ENCODE results near the gene CC2D1A.

DNA sequence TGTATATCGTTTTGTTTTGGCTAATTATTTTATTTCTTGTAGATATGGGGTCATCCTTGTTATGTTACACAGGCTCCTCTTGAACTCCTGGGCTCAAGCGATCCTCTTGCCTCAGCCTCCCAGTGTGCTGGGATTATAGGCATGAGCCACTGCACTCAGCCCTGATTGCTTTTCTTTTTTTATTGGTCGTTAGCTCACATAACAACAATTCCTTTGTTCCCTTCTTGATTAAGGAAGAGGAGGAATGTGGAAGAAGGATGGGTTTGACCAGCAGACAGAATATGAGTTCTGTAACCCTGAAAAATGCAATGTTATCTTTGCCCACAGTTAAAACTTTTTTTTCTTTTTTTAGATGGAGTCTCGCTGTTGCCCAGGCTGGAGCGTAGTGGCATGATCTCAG, 11.4 kb upstream of the CC2D1A start:
- TF ChIP-seq, protein P1, sequence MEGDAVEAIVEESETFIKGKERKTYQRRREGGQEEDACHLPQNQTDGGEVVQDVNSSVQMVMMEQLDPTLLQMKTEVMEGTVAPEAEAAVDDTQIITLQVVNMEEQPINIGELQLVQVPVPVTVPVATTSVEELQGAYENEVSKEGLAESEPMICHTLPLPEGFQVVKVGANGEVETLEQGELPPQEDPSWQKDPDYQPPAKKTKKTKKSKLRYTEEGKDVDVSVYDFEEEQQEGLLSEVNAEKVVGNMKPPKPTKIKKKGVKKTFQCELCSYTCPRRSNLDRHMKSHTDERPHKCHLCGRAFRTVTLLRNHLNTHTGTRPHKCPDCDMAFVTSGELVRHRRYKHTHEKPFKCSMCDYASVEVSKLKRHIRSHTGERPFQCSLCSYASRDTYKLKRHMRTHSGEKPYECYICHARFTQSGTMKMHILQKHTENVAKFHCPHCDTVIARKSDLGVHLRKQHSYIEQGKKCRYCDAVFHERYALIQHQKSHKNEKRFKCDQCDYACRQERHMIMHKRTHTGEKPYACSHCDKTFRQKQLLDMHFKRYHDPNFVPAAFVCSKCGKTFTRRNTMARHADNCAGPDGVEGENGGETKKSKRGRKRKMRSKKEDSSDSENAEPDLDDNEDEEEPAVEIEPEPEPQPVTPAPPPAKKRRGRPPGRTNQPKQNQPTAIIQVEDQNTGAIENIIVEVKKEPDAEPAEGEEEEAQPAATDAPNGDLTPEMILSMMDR (IDR thresholded peaks at IDR 0.05), result no peak
- no peak for TF ChIP-seq POLR2A (IDR thresholded peaks at IDR 0.05)
- no peak for TF ChIP-seq POLR2AphosphoS5 (IDR thresholded peaks at IDR 0.05)
- TF ChIP-seq EP300 (IDR thresholded peaks at IDR 0.05; ENCODE audit: low read depth), result no peak
